Fibroblast of lung (primary cell): Measurements from ENCODE around the gene AADACL4. TPM values are rescaled to one million over a fixed set of nuclear protein-coding genes. Genes with fewer than 3 reads are reported as not detected.
A peak's percentile ranks its signal among the peaks of the same experiment; 100 is the strongest.

Experiments
- DNase-seq, 2 donors: peaks; one replicate each; pipeline versions ENCODE4 v3.0.0 to v3.0.0-alpha.2; 2010; ENCODE audit warnings: low read depth in 2 of 2
- H2AFZ ChIP-seq: 2 replicates; pipeline ENCODE4 v1.5.1; 2012; ENCODE audit warnings: low read length, control low read depth, inconsistent platforms
- H3K27ac ChIP-seq: 2 replicates; pipeline ENCODE4 v1.5.1; 2011; ENCODE audit warnings: low read length, control low read depth; ENCODE audit not compliant: insufficient read depth
- H3K27me3 ChIP-seq: 2 replicates; pipeline ENCODE4 v1.5.1; 2011; ENCODE audit warnings: mild to moderate bottlenecking, low read length; ENCODE audit not compliant: control insufficient read depth, insufficient read depth
- H3K36me3 ChIP-seq: 2 replicates; pipeline ENCODE4 v1.5.1; 2011; ENCODE audit warnings: low read length; ENCODE audit not compliant: control insufficient read depth, insufficient read depth
- H3K4me1 ChIP-seq: 2 replicates; pipeline ENCODE4 v1.5.1; 2011; ENCODE audit warnings: low read length; ENCODE audit not compliant: control insufficient read depth, insufficient read depth; ENCODE audit errors: extremely low read depth
- H3K4me2 ChIP-seq: 2 replicates; pipeline ENCODE4 v1.5.1; 2011; ENCODE audit warnings: low read length, control low read depth; ENCODE audit not compliant: insufficient read depth; ENCODE audit errors: extremely low read depth
- H3K4me3 ChIP-seq, 4 experiments: fragments of 200-600 bp in 1 of 4; sonication (generic) in 1 of 4; replicated peaks in 1 of 4; 2 replicates each; pipeline ENCODE4 v1.5.1; 2011 to 2016; ENCODE audit warnings: low read length in 4 of 4, low read depth in 3 of 4, mild to moderate bottlenecking in 3 of 4, control low read depth in 2 of 4, inconsistent platforms in 1 of 4, mixed read lengths in 1 of 4; ENCODE audit not compliant: insufficient read depth in 1 of 4; ENCODE audit errors: control extremely low read depth in 1 of 4
- H3K79me2 ChIP-seq: 2 replicates; pipeline ENCODE4 v1.5.1; 2012; ENCODE audit warnings: mild to moderate bottlenecking, low read length, inconsistent platforms; ENCODE audit not compliant: control insufficient read depth, insufficient read depth
- H3K9ac ChIP-seq: 2 replicates; pipeline ENCODE4 v1.5.1; 2011; ENCODE audit warnings: mild to moderate bottlenecking, low read length, control low read depth; ENCODE audit not compliant: insufficient read depth
- H3K9me3 ChIP-seq: 2 replicates; pipeline ENCODE4 v1.5.1; 2012; ENCODE audit warnings: low read depth, low read length; ENCODE audit not compliant: control insufficient read depth, insufficient read depth
- H4K20me1 ChIP-seq: 2 replicates; pipeline ENCODE4 v1.5.1; 2011; ENCODE audit warnings: low read length; ENCODE audit not compliant: control insufficient read depth, insufficient read depth; ENCODE audit errors: extremely low read depth
- CTCF ChIP-seq, 2 donors: IDR thresholded peaks in 1 of 2; conservative IDR thresholded peaks in 1 of 2; 1 replicate in 1 of 2; 2 replicates in 1 of 2; pipeline ENCODE4 v1.5.1; 2011 to 2012; ENCODE audit warnings: low read length in 2 of 2, control low read depth in 1 of 2, inconsistent platforms in 1 of 2, low read depth in 1 of 2, mild to moderate bottlenecking in 1 of 2
- EZH2 ChIP-seq: IDR thresholded peaks from 2 replicates; pipeline ENCODE4 v1.5.1; 2012; ENCODE audit warnings: low read length, control low read depth, mild to moderate bottlenecking; ENCODE audit errors: missing control alignments
- polyA plus RNA-seq, 2 donors: library from polyadenylated mRNA; depleted of rRNA in 1 of 2; stranded (reverse) in 1 of 2; unstranded in 1 of 2; fragments of >200 nt; gene quantifications; 2 replicates each; pipeline ENCODE4 v1.2.1, GENCODE V29; 2011 to 2012; ENCODE audit warnings: missing spikeins in 1 of 2
- total RNA-seq: library from RNA; depleted of rRNA; stranded (reverse); fragments of >200 nt; gene quantifications from 2 replicates; pipeline ENCODE4 v1.2.1, GENCODE V29; 2014

The AADACL4 gene
- total and polyA plus RNA-seq, 2 donors (not counting 1 experiment from before 2014, with no cell fraction given) = not detected

- Histone ChIP-seq H3K4me3 (peak overlapping the region in 1 of 4 experiments; percentile 83), H3K27me3 (no peaks in the 10 kb centered on the region), H4K20me1 (no peaks in the 10 kb centered on the region), H3K27ac (no peak overlapping the region), H3K9ac (no peak overlapping the region), H3K9me3 (no peaks in the 10 kb centered on the region), H3K79me2 (no peaks in the 10 kb centered on the region), H2AFZ (no peak overlapping the region), H3K36me3 (no peaks in the 10 kb centered on the region), H3K4me1 (peaks cover 15% of the 10 kb centered on the region), H3K4me2 (peak overlapping the region; percentile 87)
- DNase-seq = no peak
- no peak for TF ChIP-seq CTCF (conservative IDR thresholded peaks at IDR 0.05 in 1 of 2, IDR thresholded peaks at IDR 0.05 in 1 of 2; ENCODE audit: low read depth in 1 of 2, low read length in 2 of 2)
- TF ChIP-seq EZH2 = no peak
Measured at GRCh38 chr1:12614402-12615158, 29.3 kb upstream of the AADACL4 start.

- DNase-seq = no peak
- Histone ChIP-seq H3K36me3 (no peaks in the 10 kb centered on the region), H2AFZ (no peak overlapping the region), H3K9ac (peak overlapping the region; percentile 51), H3K27ac (peak overlapping the region; percentile 61), H3K27me3 (no peaks in the 10 kb centered on the region), H4K20me1 (no peaks in the 10 kb centered on the region), H3K79me2 (no peaks in the 10 kb centered on the region), H3K4me3 (peak overlapping the region; percentile 59 to 83 (median 71)), H3K9me3 (no peaks in the 10 kb centered on the region), H3K4me2 (peak overlapping the region; percentile 87), H3K4me1 (peaks cover 17% of the 10 kb centered on the region)
- TF ChIP-seq CTCF (conservative IDR thresholded peaks at IDR 0.05 in 1 of 2, IDR thresholded peaks at IDR 0.05 in 1 of 2; ENCODE audit: low read depth in 1 of 2, low read length in 2 of 2) = no peak
- no peak for TF ChIP-seq EZH2
Measured at GRCh38 chr1:12615159-12615864, 28.6 kb upstream of the AADACL4 start.

- H2AFZ ChIP-seq = no peak overlapping the region
- peak overlapping the region; percentile 59 to 83 (median 71) for H3K4me3 ChIP-seq
- no peaks in the 10 kb centered on the region for H3K9me3 ChIP-seq
- peak overlapping the region; percentile 61 for H3K27ac ChIP-seq
- DNase-seq = peak in 1 of 2 donors; percentile 61
- H4K20me1 ChIP-seq = no peaks in the 10 kb centered on the region
- no peak for TF ChIP-seq EZH2
- TF ChIP-seq CTCF (conservative IDR thresholded peaks at IDR 0.05 in 1 of 2, IDR thresholded peaks at IDR 0.05 in 1 of 2; ENCODE audit: low read depth in 1 of 2, low read length in 2 of 2) = no peak
- H3K4me2 ChIP-seq = peak overlapping the region; percentile 87
- no peaks in the 10 kb centered on the region for H3K36me3 ChIP-seq
- peaks cover 17% of the 10 kb centered on the region for H3K4me1 ChIP-seq
- H3K27me3 ChIP-seq = no peaks in the 10 kb centered on the region
- peak overlapping the region; percentile 51 for H3K9ac ChIP-seq
- no peaks in the 10 kb centered on the region for H3K79me2 ChIP-seq
Measured at GRCh38 chr1:12615865-12616708, 27.8 kb upstream of the AADACL4 start.
